H1 (cell line): ENCODE measurements around the gene ZSCAN1. TPM values are rescaled to one million over a fixed set of nuclear protein-coding genes. Genes with fewer than 3 reads are reported as not detected.

Experiments
- CTCF ChIA-PET: fragments of 300-600 bp; sonication (Branson Sonifier 250); formaldehyde crosslinking; loops from one replicate; lab custom pipeline; 2021; ENCODE audit not compliant: partially characterized antibody; lab: Charles Lee
- POLR2A ChIA-PET: fragments of 300-600 bp; sonication (Branson Sonifier 250); formaldehyde crosslinking; loops from one replicate; lab custom pipeline; 2021; ENCODE audit warnings: inconsistent platforms; ENCODE audit not compliant: partially characterized antibody; lab: Charles Lee
- DNase-seq, 2 experiments: peaks; one replicate each; pipeline versions ENCODE4 v3.0.0 to v3.0.0-alpha.2; 2010 to 2022; ENCODE audit warnings: low spot score in 2 of 2, low read depth in 1 of 2, mixed read lengths in 1 of 2
- FAIRE-seq: peaks from 2 replicates; lab custom pipeline; 2011; peaks lifted over from hg19 to GRCh38; lab: Jason Lieb, UNC
- H2AFZ ChIP-seq: 2 replicates; pipeline ENCODE4 v1.8.1; 2012; ENCODE audit warnings: low read length, inconsistent platforms
- H2AK5ac ChIP-seq: 2 replicates; pipeline ENCODE4 v1.6.1; 2013; ENCODE audit warnings: low read depth, low read length
- H2BK120ac ChIP-seq: replicated peaks from 2 replicates; pipeline ENCODE3; 2013; ENCODE audit warnings: low read depth, low read length, inconsistent platforms
- H2BK12ac ChIP-seq: 2 replicates; pipeline ENCODE4 v1.6.1; 2013; ENCODE audit warnings: low read depth, low read length
- H2BK15ac ChIP-seq: 2 replicates; pipeline ENCODE4 v1.6.1; 2013; ENCODE audit warnings: low read length
- H2BK20ac ChIP-seq: 2 replicates; pipeline ENCODE4 v1.6.1; 2013; ENCODE audit warnings: low read length
- H2BK5ac ChIP-seq: 2 replicates; pipeline ENCODE4 v1.6.1; 2013; ENCODE audit warnings: low read depth, low read length
- H3K14ac ChIP-seq: 2 replicates; pipeline ENCODE4 v1.6.1; 2013; ENCODE audit warnings: inconsistent platforms; ENCODE audit not compliant: insufficient read length
- H3K18ac ChIP-seq: 2 replicates; pipeline ENCODE4 v1.6.1; 2013; ENCODE audit warnings: low read length; ENCODE audit errors: extremely low read depth
- H3K23ac ChIP-seq: 2 replicates; pipeline ENCODE4 v1.6.1; 2013; ENCODE audit warnings: inconsistent platforms; ENCODE audit not compliant: insufficient read length
- H3K23me2 ChIP-seq: 2 replicates; pipeline ENCODE4 v1.6.1; 2013; ENCODE audit warnings: low read depth, low read length
- H3K27ac ChIP-seq: 2 replicates; pipeline ENCODE4 v1.6.1; 2011; ENCODE audit warnings: low read depth, low read length, inconsistent platforms
- H3K27me3 ChIP-seq, 4 experiments: replicated peaks in 1 of 4; 1 replicate in 1 of 4; 2 replicates in 3 of 4; pipeline versions ENCODE4 v1.6.1 to v1.8.1; 2011 to 2013; ENCODE audit warnings: low read length in 3 of 4, mild to moderate bottlenecking in 3 of 4, inconsistent platforms in 2 of 4, mixed read lengths in 2 of 4, moderate library complexity in 1 of 4; ENCODE audit not compliant: control insufficient read depth in 3 of 4, insufficient read depth in 3 of 4; ENCODE audit errors: extremely low read depth in 1 of 4
- H3K36me3 ChIP-seq, 4 experiments: 2 replicates each; pipeline versions ENCODE4 v1.6.1 to v1.8.1; 2011 to 2013; ENCODE audit warnings: mild to moderate bottlenecking in 4 of 4, low read length in 3 of 4, moderate library complexity in 2 of 4, control low read depth in 1 of 4, inconsistent platforms in 1 of 4; ENCODE audit not compliant: insufficient read depth in 4 of 4, control insufficient read depth in 2 of 4
- H3K4ac ChIP-seq: replicated peaks from 2 replicates; pipeline ENCODE3; 2013; ENCODE audit warnings: low read length, low read depth, mixed read lengths, inconsistent platforms; ENCODE audit not compliant: insufficient read length
- H3K4me1 ChIP-seq, 4 experiments: replicated peaks in 1 of 4; 1 replicate in 1 of 4; 2 replicates in 3 of 4; pipeline versions ENCODE4 v1.6.1 to v1.8.1; 2011 to 2013; ENCODE audit warnings: low read length in 3 of 4, inconsistent platforms in 2 of 4, mixed read lengths in 1 of 4; ENCODE audit not compliant: insufficient read depth in 4 of 4, control insufficient read depth in 3 of 4
- H3K4me2 ChIP-seq, 2 experiments: 2 replicates each; pipeline versions ENCODE4 v1.6.1 to v1.8.1; 2011 to 2013; ENCODE audit warnings: low read depth in 2 of 2, low read length in 2 of 2, control low read depth in 1 of 2, inconsistent platforms in 1 of 2, mild to moderate bottlenecking in 1 of 2; ENCODE audit not compliant: insufficient read depth in 1 of 2
- H3K4me3 ChIP-seq, 4 experiments: fragments of 200-600, 300-600 bp in 1 of 4; sonication (generic), shearing (Covaris generic), sonication (Bioruptor Twin) in 1 of 4; 2 replicates each; pipeline versions ENCODE4 v1.5.1 to v1.8.1; 2011 to 2016; ENCODE audit warnings: low read length in 4 of 4, low read depth in 3 of 4, control low read depth in 2 of 4, inconsistent platforms in 2 of 4, mild to moderate bottlenecking in 2 of 4, mixed read lengths in 1 of 4, moderate library complexity in 1 of 4; ENCODE audit not compliant: insufficient read depth in 2 of 4; ENCODE audit errors: extremely low read depth in 1 of 4
- H3K56ac ChIP-seq: replicated peaks from 2 replicates; pipeline ENCODE3; 2013; ENCODE audit warnings: low read depth, mild to moderate bottlenecking, mixed read lengths, low read length, inconsistent platforms; ENCODE audit not compliant: insufficient read length
- H3K79me1 ChIP-seq: 2 replicates; pipeline ENCODE4 v1.6.1; 2013; ENCODE audit warnings: low read depth, low read length, control low read depth
- H3K79me2 ChIP-seq, 2 experiments: 2 replicates each; pipeline versions ENCODE4 v1.6.1 to v1.8.1; 2012 to 2013; ENCODE audit warnings: low read length in 2 of 2, mild to moderate bottlenecking in 2 of 2, inconsistent platforms in 1 of 2; ENCODE audit not compliant: insufficient read depth in 2 of 2, control insufficient read depth in 1 of 2
- H3K9ac ChIP-seq, 4 experiments: replicated peaks in 1 of 4; 1 replicate in 1 of 4; 2 replicates in 3 of 4; pipeline versions ENCODE4 v1.6.1 to v1.8.1; 2011 to 2013; ENCODE audit warnings: low read depth in 3 of 4, low read length in 3 of 4, control low read depth in 2 of 4, mild to moderate bottlenecking in 2 of 4, moderate library complexity in 2 of 4, inconsistent platforms in 1 of 4; ENCODE audit errors: extremely low read depth in 1 of 4
- H3K9me3 ChIP-seq, 2 experiments: 2 replicates each; pipeline versions ENCODE4 v1.6.1 to v1.8.1; 2012 to 2013; ENCODE audit warnings: mild to moderate bottlenecking in 2 of 2, moderate library complexity in 2 of 2, control low read depth in 1 of 2, inconsistent platforms in 1 of 2, low read depth in 1 of 2, low read length in 1 of 2, mixed read lengths in 1 of 2; ENCODE audit not compliant: insufficient read depth in 2 of 2
- H4K20me1 ChIP-seq, 2 experiments: replicated peaks in 1 of 2; 2 replicates each; pipeline versions ENCODE3 to v1.8.1; 2011 to 2013; ENCODE audit warnings: inconsistent platforms in 2 of 2, low read length in 2 of 2, mild to moderate bottlenecking in 1 of 2; ENCODE audit not compliant: insufficient read depth in 2 of 2, control insufficient read depth in 1 of 2
- H4K5ac ChIP-seq: 2 replicates; pipeline ENCODE4 v1.6.1; 2013; ENCODE audit warnings: low read length, low read depth, mixed read lengths, inconsistent platforms; ENCODE audit not compliant: insufficient read length
- H4K8ac ChIP-seq: 2 replicates; pipeline ENCODE4 v1.8.0; 2013; ENCODE audit warnings: mild to moderate bottlenecking, moderate library complexity, low read length, inconsistent platforms; ENCODE audit not compliant: insufficient read depth; ENCODE audit errors: extremely low read depth
- H4K91ac ChIP-seq: replicated peaks from 2 replicates; pipeline ENCODE3; 2013; ENCODE audit warnings: low read length, mixed read lengths, inconsistent platforms; ENCODE audit not compliant: insufficient read length
- CBX8 ChIP-seq: fragments of 300-800, 300-1000 bp; sonication (generic); IDR thresholded peaks from 2 replicates; pipeline ENCODE4 v1.7.1; 2016; ENCODE audit warnings: low read depth, low read length, borderline replicate concordance
- CHD2 ChIP-seq: IDR thresholded peaks from 2 replicates; pipeline ENCODE4 v1.6.1; 2012; ENCODE audit warnings: low read length, improper control_type of control experiment
- EGR1 ChIP-seq: IDR thresholded peaks from 2 replicates; pipeline ENCODE4 v1.6.1; 2011; ENCODE audit warnings: low read depth, low read length, borderline replicate concordance
- JUND ChIP-seq: IDR thresholded peaks from 2 replicates; pipeline ENCODE4 v1.6.1; 2011; ENCODE audit warnings: mild to moderate bottlenecking, improper control_type of control experiment, low read length
- KDM1A ChIP-seq: fragments of 200-600, 300-600 bp; sonication (generic); IDR thresholded peaks from 2 replicates; pipeline ENCODE4 v1.7.1; 2016; ENCODE audit warnings: mild to moderate bottlenecking, low read length, borderline replicate concordance
- NANOG ChIP-seq: IDR thresholded peaks from 2 replicates; pipeline ENCODE4 v1.6.1; 2011; ENCODE audit warnings: low read length, low read depth, mild to moderate bottlenecking, inconsistent platforms; ENCODE audit not compliant: insufficient read depth, poor library complexity, severe bottlenecking
- RFX5 ChIP-seq: IDR thresholded peaks from 2 replicates; pipeline ENCODE4 v1.6.1; 2011; ENCODE audit warnings: low read depth, low read length, improper control_type of control experiment, borderline replicate concordance
- RNF2 ChIP-seq: fragments of 200-900, 300-1000 bp; sonication (generic); IDR thresholded peaks from 2 replicates; pipeline ENCODE4 v1.7.1; 2016; ENCODE audit warnings: borderline replicate concordance, low read depth, mild to moderate bottlenecking, antibody characterized with exemption, low read length; ENCODE audit not compliant: poor library complexity, severe bottlenecking; ENCODE audit errors: missing control alignments
- RXRA ChIP-seq: IDR thresholded peaks from 2 replicates; pipeline ENCODE4 v1.6.1; 2011; ENCODE audit warnings: low read depth, mild to moderate bottlenecking, low read length, moderate library complexity; ENCODE audit not compliant: insufficient read depth
- WGBS, 2 experiments: shearing (Covaris generic) in 1 of 2; methylation state at CpG; one replicate each; pipeline versions ENCODE4 v1.1.6 to v1.1.7; 2013 to 2015; ENCODE audit warnings: low lambda C conversion rate in 2 of 2, mixed read lengths in 2 of 2, inconsistent platforms in 1 of 2, low coverage in 1 of 2, missing lambda C conversion rate in 1 of 2; ENCODE audit not compliant: insufficient replicate concordance in 2 of 2, insufficient coverage in 1 of 2, insufficient read length in 1 of 2; ENCODE audit errors: extremely low coverage in 1 of 2, missing lambda C conversion rate in 1 of 2; 5-methylcytosine and 5-hydroxymethylcytosine counted together
- polyA plus RNA-seq, 7 experiments: library from polyadenylated mRNA; depleted of rRNA in 3 of 7; stranded (reverse) in 5 of 7; unstranded in 2 of 7; fragments of >200 nt in 5 of 7; fragments of 200-250 nt in 2 of 7; gene quantifications; 1 replicate in 5 of 7; 2 replicates in 1 of 7; 4 replicates in 1 of 7; pipeline versions ENCODE4 v1.2.1 to v1.2.3, GENCODE V29; 2011 to 2013; ENCODE audit warnings: missing spikeins in 2 of 7, mixed read lengths in 2 of 7
- total RNA-seq: library from RNA; stranded (reverse); fragmentation: NEBNext Ultra II Directional; extraction: Animal tissue kit (Norgen Biotek cat#: 25700); gene quantifications from 2 replicates; pipeline ENCODE4 v1.2.1, GENCODE V29; 2021
- TF ChIP-seq, protein P1 (sequence below): IDR thresholded peaks from 2 replicates; pipeline ENCODE4 v1.6.1; 2011; ENCODE audit warnings: low read depth, mild to moderate bottlenecking, low read length; ENCODE audit not compliant: insufficient read depth
- TF ChIP-seq, protein P2 (sequence below): IDR thresholded peaks from 2 replicates; pipeline ENCODE4 v1.6.1; 2012; ENCODE audit warnings: inconsistent platforms

ZSCAN1 gene
- total and polyA plus RNA-seq, 2 of the 8 experiments (the other 6 are each of a cell fraction or from before 2014, with no cell fraction given) = 1.2 to 4.3 TPM

DNA sequence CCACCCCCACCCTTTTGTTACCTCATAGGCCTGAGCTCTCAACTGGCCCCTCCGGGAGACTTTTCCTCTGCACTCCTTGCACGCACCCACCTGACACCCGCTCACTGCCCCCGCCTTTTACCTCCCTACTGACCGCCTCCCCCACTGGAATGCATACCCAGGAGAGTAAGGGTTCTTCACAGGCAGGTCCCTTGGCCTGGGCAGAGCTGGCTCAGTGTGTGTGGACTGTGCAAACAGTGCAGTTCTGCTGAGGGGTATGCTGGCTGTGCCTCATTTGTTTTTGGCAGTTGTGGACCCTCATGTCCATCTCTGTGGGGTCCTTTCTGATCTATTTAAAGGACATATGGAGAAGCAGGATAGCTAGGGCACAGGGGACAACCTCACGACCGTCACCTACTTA lies 59.2 kb downstream of the ZSCAN1 start:
- Histone ChIP-seq H2AFZ (no peak overlapping the region), H3K9ac (no peak overlapping the region), H2BK12ac (0 out of 2 replicates have a peak overlapping the region, but pooled peaks have one; percentile 5), H2BK20ac (no peak overlapping the region), H3K4me1 (0 out of 7 replicates have a peak, but pooled peaks cover 0 to 6% (median 0%) of the 10 kb centered on the region in 4 experiments), H3K27me3 (no peaks in the 10 kb centered on the region), H4K20me1 (peaks cover 0 to 3% of the 10 kb centered on the region in 2 experiments), H3K4me2 (no peak overlapping the region), H3K36me3 (peaks cover 0 to 10% (median 3%) of the 10 kb centered on the region in 4 experiments; a peak in 3 of 8 replicates), H3K14ac (no peak overlapping the region), H4K91ac (no peak overlapping the region), H3K79me2 (peaks cover 0 to 16% of the 10 kb centered on the region in 2 experiments; a peak in 1 of 4 replicates), H2BK5ac (no peak overlapping the region), H2AK5ac (no peak overlapping the region), H3K56ac (no peak overlapping the region), H3K79me1 (peaks cover 4% of the 10 kb centered on the region; the same call in 1 of the 2 replicates), H2BK120ac (no peak overlapping the region), H3K4ac (no peak overlapping the region), H3K27ac (no peak overlapping the region), H4K5ac (no peak overlapping the region), H2BK15ac (no peak overlapping the region), H3K18ac (no peak overlapping the region), H3K9me3 (no peaks in the 10 kb centered on the region), H3K23me2 (no peaks in the 10 kb centered on the region), H3K23ac (no peak overlapping the region), H4K8ac (no peak overlapping the region), H3K4me3 (no peak overlapping the region)
- CTCF ChIA-PET = interaction anchor here (0.7 to 5.8 kb wide), 6 partner anchors 36 to 117 kb away, joined by 3 to 43 read pairs (median 4); partner anchors contain the start of gene ZNF135
- POLR2A ChIA-PET = interaction anchor here (0.6 to 2.1 kb wide), 6 partner anchors 10 to 94 kb away, joined by 3 to 8 read pairs (median 4); no protein-coding TSS in a partner anchor
- WGBS, 2 experiments = 95% methylated on average over 7 of the region's 7 CpGs; no CpG with 5 or more reads in 1 of the 2 experiments
- DNase-seq (no peak), FAIRE-seq (no peak)
- TF ChIP-seq JUND = no peak
- TF ChIP-seq, protein P1, sequence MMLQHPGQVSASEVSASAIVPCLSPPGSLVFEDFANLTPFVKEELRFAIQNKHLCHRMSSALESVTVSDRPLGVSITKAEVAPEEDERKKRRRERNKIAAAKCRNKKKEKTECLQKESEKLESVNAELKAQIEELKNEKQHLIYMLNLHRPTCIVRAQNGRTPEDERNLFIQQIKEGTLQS = no peak
- no peak for TF ChIP-seq CBX8
- TF ChIP-seq EGR1 = no peak
- TF ChIP-seq, protein P2, sequence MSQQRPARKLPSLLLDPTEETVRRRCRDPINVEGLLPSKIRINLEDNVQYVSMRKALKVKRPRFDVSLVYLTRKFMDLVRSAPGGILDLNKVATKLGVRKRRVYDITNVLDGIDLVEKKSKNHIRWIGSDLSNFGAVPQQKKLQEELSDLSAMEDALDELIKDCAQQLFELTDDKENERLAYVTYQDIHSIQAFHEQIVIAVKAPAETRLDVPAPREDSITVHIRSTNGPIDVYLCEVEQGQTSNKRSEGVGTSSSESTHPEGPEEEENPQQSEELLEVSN = no peak
- TF ChIP-seq NANOG = no peak
- no peak for TF ChIP-seq RNF2
- TF ChIP-seq KDM1A = no peak
- TF ChIP-seq RFX5 = no peak
- TF ChIP-seq RXRA = no peak
- no peak for TF ChIP-seq CHD2
